A549 (cell line): Measurements from ENCODE around the gene OCIAD1.

Source experiments
- CBX8 ChIP-seq: fragments of 200-600 bp; sonication (generic); IDR thresholded peaks from 2 replicates; pipeline ENCODE4 v1.6.1; 2016
- EP300 ChIP-seq, 2 experiments: fragments of >200 bp; sonication (Bioruptor Twin); formaldehyde crosslinking; IDR thresholded peaks; 2 replicates in 1 of 2; 3 replicates in 1 of 2; pipeline ENCODE4 v1.6.1; 2016 to 2017
- ESRRA ChIP-seq: fragments of 150-350 bp; IDR thresholded peaks from 2 replicates; pipeline ENCODE4 v1.6.1; 2014; ENCODE audit warnings: mild to moderate bottlenecking, low read length, borderline replicate concordance
- FOSB ChIP-seq: fragments of 250-450 bp; sonication (Bioruptor Pico); IDR thresholded peaks from 2 replicates; pipeline ENCODE4 v1.5.0; 2020; ENCODE audit warnings: mild to moderate bottlenecking, moderate library complexity
- HDAC2 ChIP-seq: fragments of 200-600 bp; sonication (generic); IDR thresholded peaks from 2 replicates; pipeline ENCODE4 v1.6.1; 2016
- JUN ChIP-seq, 2 experiments: fragments of >200 bp; sonication (Bioruptor Twin); formaldehyde crosslinking; IDR thresholded peaks; 2 replicates in 1 of 2; 3 replicates in 1 of 2; pipeline ENCODE4 v1.6.1; 2016 to 2017
- JUNB ChIP-seq: fragments of >200 bp; sonication (Bioruptor Twin); formaldehyde crosslinking; IDR thresholded peaks from 2 replicates; pipeline ENCODE4 v1.6.1; 2016
- KDM5A ChIP-seq: fragments of 200-600 bp; sonication (generic); IDR thresholded peaks from 2 replicates; pipeline ENCODE4 v1.6.1; 2016; ENCODE audit warnings: antibody characterized with exemption, mild to moderate bottlenecking
- MYC ChIP-seq: IDR thresholded peaks from 2 replicates; pipeline ENCODE4 v1.6.1; 2012; ENCODE audit warnings: mild to moderate bottlenecking, inconsistent platforms, low read length, improper control_type of control experiment, borderline replicate concordance
- NR3C1 ChIP-seq: fragments of >200 bp; sonication (Bioruptor Twin); formaldehyde crosslinking; IDR thresholded peaks from 3 replicates; pipeline ENCODE4 v1.6.1; 2017
- POLR2AphosphoS2 ChIP-seq: conservative IDR thresholded peaks from 2 replicates; pipeline ENCODE4 v1.6.1; 2012; ENCODE audit warnings: low read length, improper control_type of control experiment, inconsistent platforms
- RFX5 ChIP-seq: fragments of 450-650 bp; IDR thresholded peaks from 2 replicates; pipeline ENCODE4 v1.7.1; 2014; ENCODE audit warnings: antibody characterized with exemption, mild to moderate bottlenecking, moderate library complexity
- TF ChIP-seq, protein P1 (sequence below): fragments of >200 bp; sonication (Bioruptor Twin); formaldehyde crosslinking; IDR thresholded peaks from 3 replicates; pipeline ENCODE4 v1.5.1; 2016
- TF ChIP-seq, protein P2 (sequence below): IDR thresholded peaks from 2 replicates; pipeline ENCODE4 v1.6.1; 2012

- TF ChIP-seq JUN (IDR thresholded peaks at IDR 0.05): no peak
- TF ChIP-seq, protein P1, sequence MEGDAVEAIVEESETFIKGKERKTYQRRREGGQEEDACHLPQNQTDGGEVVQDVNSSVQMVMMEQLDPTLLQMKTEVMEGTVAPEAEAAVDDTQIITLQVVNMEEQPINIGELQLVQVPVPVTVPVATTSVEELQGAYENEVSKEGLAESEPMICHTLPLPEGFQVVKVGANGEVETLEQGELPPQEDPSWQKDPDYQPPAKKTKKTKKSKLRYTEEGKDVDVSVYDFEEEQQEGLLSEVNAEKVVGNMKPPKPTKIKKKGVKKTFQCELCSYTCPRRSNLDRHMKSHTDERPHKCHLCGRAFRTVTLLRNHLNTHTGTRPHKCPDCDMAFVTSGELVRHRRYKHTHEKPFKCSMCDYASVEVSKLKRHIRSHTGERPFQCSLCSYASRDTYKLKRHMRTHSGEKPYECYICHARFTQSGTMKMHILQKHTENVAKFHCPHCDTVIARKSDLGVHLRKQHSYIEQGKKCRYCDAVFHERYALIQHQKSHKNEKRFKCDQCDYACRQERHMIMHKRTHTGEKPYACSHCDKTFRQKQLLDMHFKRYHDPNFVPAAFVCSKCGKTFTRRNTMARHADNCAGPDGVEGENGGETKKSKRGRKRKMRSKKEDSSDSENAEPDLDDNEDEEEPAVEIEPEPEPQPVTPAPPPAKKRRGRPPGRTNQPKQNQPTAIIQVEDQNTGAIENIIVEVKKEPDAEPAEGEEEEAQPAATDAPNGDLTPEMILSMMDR: no peak
- no peak for TF ChIP-seq ESRRA
- TF ChIP-seq KDM5A: no peak
- no peak for TF ChIP-seq RFX5
- TF ChIP-seq MYC: no peak
- no peak for TF ChIP-seq NR3C1
- peak; percentile 58; the same call in 1 of the 2 replicates for TF ChIP-seq JUNB
- TF ChIP-seq, protein P2, sequence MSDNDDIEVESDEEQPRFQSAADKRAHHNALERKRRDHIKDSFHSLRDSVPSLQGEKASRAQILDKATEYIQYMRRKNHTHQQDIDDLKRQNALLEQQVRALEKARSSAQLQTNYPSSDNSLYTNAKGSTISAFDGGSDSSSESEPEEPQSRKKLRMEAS: peak; percentile 62
- no peak for TF ChIP-seq POLR2AphosphoS2
- TF ChIP-seq EP300 (IDR thresholded peaks at IDR 0.05): no peak
- no peak for TF ChIP-seq CBX8
- no peak for TF ChIP-seq FOSB (CRISPR knock-in tag)
- no peak for TF ChIP-seq HDAC2
These were observed 78.8 kb downstream of the OCIAD1 start for GRCh38 chr4:48909697-48910096.
